ENCODE data around the gene KLHL29. TPM values are rescaled to one million over a fixed set of nuclear protein-coding genes. Genes with fewer than 3 reads are reported as not detected.

The KLHL29 gene
- total RNA-seq, 1 donor from 2014 or later, result 17.5 TPM

GRCh38 chr2:23708771-23709170, 323.8 kb downstream of the KLHL29 start:
- TF ChIP-seq, protein P1, sequence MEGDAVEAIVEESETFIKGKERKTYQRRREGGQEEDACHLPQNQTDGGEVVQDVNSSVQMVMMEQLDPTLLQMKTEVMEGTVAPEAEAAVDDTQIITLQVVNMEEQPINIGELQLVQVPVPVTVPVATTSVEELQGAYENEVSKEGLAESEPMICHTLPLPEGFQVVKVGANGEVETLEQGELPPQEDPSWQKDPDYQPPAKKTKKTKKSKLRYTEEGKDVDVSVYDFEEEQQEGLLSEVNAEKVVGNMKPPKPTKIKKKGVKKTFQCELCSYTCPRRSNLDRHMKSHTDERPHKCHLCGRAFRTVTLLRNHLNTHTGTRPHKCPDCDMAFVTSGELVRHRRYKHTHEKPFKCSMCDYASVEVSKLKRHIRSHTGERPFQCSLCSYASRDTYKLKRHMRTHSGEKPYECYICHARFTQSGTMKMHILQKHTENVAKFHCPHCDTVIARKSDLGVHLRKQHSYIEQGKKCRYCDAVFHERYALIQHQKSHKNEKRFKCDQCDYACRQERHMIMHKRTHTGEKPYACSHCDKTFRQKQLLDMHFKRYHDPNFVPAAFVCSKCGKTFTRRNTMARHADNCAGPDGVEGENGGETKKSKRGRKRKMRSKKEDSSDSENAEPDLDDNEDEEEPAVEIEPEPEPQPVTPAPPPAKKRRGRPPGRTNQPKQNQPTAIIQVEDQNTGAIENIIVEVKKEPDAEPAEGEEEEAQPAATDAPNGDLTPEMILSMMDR (IDR thresholded peaks at IDR 0.05; ENCODE audit: unreplicated experiment), result no peak
- Mint-ChIP-seq H3K27ac (ENCODE audit: unreplicated experiment) (no peak overlapping the region), H3K36me3 (ENCODE audit: low read depth, unreplicated experiment) (peaks cover 15% of the 10 kb centered on the region), H3K9me3 (ENCODE audit: unreplicated experiment) (no peaks in the 10 kb centered on the region), H3K27me3 (ENCODE audit: unreplicated experiment) (peaks cover 9% of the 10 kb centered on the region), H3K4me3 (ENCODE audit: unreplicated experiment) (no peak overlapping the region), H3K4me1 (ENCODE audit: unreplicated experiment) (no peaks in the 10 kb centered on the region)
- DNase-seq (ENCODE audit: low spot score), result no peak

- H3K27me3 Mint-ChIP-seq (ENCODE audit: unreplicated experiment), result peaks cover 9% of the 10 kb centered on the region
- no peaks in the 10 kb centered on the region for H3K9me3 Mint-ChIP-seq (ENCODE audit: unreplicated experiment)
- H3K4me1 Mint-ChIP-seq (ENCODE audit: unreplicated experiment), result no peaks in the 10 kb centered on the region
- peaks cover 15% of the 10 kb centered on the region for H3K36me3 Mint-ChIP-seq (ENCODE audit: low read depth, unreplicated experiment)
- no peak overlapping the region for H3K4me3 Mint-ChIP-seq (ENCODE audit: unreplicated experiment)
- no peak for DNase-seq (ENCODE audit: low spot score)
- TF ChIP-seq, protein P1 (IDR thresholded peaks at IDR 0.05; ENCODE audit: unreplicated experiment), result no peak
- no peak overlapping the region for H3K27ac Mint-ChIP-seq (ENCODE audit: unreplicated experiment)
Observed at GRCh38 chr2:23709311-23709710, 324.3 kb downstream of the KLHL29 start.

DNA sequence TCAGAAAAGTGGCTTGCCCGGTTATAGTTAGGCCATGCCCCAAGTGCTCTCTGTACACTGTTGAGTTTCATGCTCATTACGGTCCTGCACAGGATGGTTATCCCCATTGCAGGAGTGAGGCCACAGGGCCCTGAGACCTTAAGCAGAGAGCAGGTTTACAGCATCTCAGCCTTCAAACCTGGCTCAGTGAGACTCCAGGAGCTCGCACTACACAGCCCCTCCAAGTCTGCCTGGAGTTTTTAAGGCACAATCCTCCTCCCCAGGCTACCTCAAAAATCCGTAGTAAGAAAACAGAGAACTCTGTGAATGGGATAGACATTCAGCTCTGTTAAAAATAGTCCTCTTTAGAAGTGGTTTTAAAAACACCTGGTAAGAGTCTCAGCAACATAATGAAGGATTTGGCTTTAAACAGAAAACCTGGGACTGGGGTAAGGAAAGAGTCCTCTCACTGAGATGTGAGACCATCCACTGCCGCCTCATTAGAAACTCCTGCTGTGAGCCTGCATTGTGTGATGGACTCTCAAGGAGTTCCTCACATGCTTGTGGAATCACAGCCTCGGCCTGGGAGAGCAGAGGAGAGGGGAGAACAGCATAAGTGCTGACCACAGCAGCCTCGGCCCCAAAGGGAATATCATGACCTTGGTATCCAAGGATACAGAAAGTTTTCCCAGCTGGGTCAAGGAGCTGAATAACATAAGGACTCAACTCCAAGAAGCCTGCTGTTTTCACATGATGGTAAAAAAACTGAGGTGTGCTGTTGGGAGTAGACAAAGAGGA, 327.2 kb downstream of the KLHL29 start:
- no peak overlapping the region for H3K27ac Mint-ChIP-seq (ENCODE audit: unreplicated experiment)
- peaks cover 5% of the 10 kb centered on the region for H3K36me3 Mint-ChIP-seq (ENCODE audit: low read depth, unreplicated experiment)
- no peak for DNase-seq (ENCODE audit: low spot score)
- no peak overlapping the region for H3K4me3 Mint-ChIP-seq (ENCODE audit: unreplicated experiment)
- no peaks in the 10 kb centered on the region for H3K4me1 Mint-ChIP-seq (ENCODE audit: unreplicated experiment)
- peaks cover 3% of the 10 kb centered on the region for H3K27me3 Mint-ChIP-seq (ENCODE audit: unreplicated experiment)
- no peaks in the 10 kb centered on the region for H3K9me3 Mint-ChIP-seq (ENCODE audit: unreplicated experiment)
- TF ChIP-seq, protein P1 (IDR thresholded peaks at IDR 0.05; ENCODE audit: unreplicated experiment), result no peak

GRCh38 chr2:23712756-23713151, 327.8 kb downstream of the KLHL29 start:
- peaks cover 2% of the 10 kb centered on the region for H3K4me1 Mint-ChIP-seq (ENCODE audit: unreplicated experiment)
- H3K4me3 Mint-ChIP-seq (ENCODE audit: unreplicated experiment), result no peak overlapping the region
- no peaks in the 10 kb centered on the region for H3K36me3 Mint-ChIP-seq (ENCODE audit: low read depth, unreplicated experiment)
- no peak overlapping the region for H3K27ac Mint-ChIP-seq (ENCODE audit: unreplicated experiment)
- H3K9me3 Mint-ChIP-seq (ENCODE audit: unreplicated experiment), result no peaks in the 10 kb centered on the region
- H3K27me3 Mint-ChIP-seq (ENCODE audit: unreplicated experiment), result peaks cover 3% of the 10 kb centered on the region
- no peak for DNase-seq (ENCODE audit: low spot score)
- TF ChIP-seq, protein P1 (IDR thresholded peaks at IDR 0.05; ENCODE audit: unreplicated experiment), result no peak

DNA sequence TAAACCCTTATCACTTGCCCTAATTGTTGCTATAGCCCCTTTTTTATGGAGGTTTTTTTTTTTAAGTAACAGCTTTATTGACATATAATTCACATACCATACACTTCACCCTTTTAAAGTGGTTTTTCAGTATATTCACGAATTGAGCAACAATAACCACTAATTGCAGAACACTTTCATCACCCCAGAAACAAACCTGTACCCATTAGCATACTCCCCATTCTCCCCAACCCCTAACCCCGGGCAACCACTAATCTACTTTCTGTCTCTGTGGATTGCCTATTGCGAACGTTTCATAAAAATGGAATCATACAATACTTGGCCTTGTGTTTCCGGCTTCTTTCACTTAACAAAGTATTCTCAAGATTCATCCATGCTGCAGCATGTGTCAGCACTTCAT, 328.4 kb downstream of the KLHL29 start:
- TF ChIP-seq, protein P1 (IDR thresholded peaks at IDR 0.05; ENCODE audit: unreplicated experiment), result no peak
- no peaks in the 10 kb centered on the region for H3K36me3 Mint-ChIP-seq (ENCODE audit: low read depth, unreplicated experiment)
- no peaks in the 10 kb centered on the region for H3K9me3 Mint-ChIP-seq (ENCODE audit: unreplicated experiment)
- no peak overlapping the region for H3K27ac Mint-ChIP-seq (ENCODE audit: unreplicated experiment)
- H3K4me1 Mint-ChIP-seq (ENCODE audit: unreplicated experiment), result peaks cover 6% of the 10 kb centered on the region
- DNase-seq (ENCODE audit: low spot score), result no peak
- H3K27me3 Mint-ChIP-seq (ENCODE audit: unreplicated experiment), result peaks cover 3% of the 10 kb centered on the region
- no peak overlapping the region for H3K4me3 Mint-ChIP-seq (ENCODE audit: unreplicated experiment)

Measured in endothelial cell (in vitro differentiated cells).